SU-DHL-6 (cell line): ENCODE measurements around the gene COL25A1.

Source experiments
- H2AFZ ChIP-seq: fragments of 200-600 bp; sonication (generic); 2 replicates; pipeline ENCODE4 v1.6.1; 2014; ENCODE audit warnings: low read depth, mild to moderate bottlenecking, moderate library complexity, mixed read lengths, antibody characterized with exemption, low read length; ENCODE audit not compliant: severe bottlenecking
- H3F3A ChIP-seq: fragments of 200-600 bp; shearing (Covaris generic); 2 replicates; pipeline ENCODE4 v1.6.0; 2016; ENCODE audit warnings: antibody characterized with exemption, mild to moderate bottlenecking; ENCODE audit not compliant: insufficient read depth
- H3K27ac ChIP-seq: fragments of 200-600 bp; sonication (generic); 2 replicates; pipeline ENCODE4 v1.5.1; 2016; ENCODE audit warnings: low read depth, mild to moderate bottlenecking, low read length, moderate library complexity, mixed read lengths
- H3K27me3 ChIP-seq: fragments of 200-600 bp; sonication (generic), shearing (Covaris generic); 2 replicates; pipeline ENCODE4 v1.6.0; 2014; ENCODE audit warnings: mild to moderate bottlenecking, low read length
- H3K36me3 ChIP-seq: fragments of 200-600 bp; sonication (generic); 2 replicates; pipeline ENCODE4 v1.6.1; 2014; ENCODE audit warnings: mild to moderate bottlenecking, low read length, mixed read lengths
- H3K4me2 ChIP-seq: fragments of 300-600, 200-600 bp; shearing (Covaris generic), sonication (generic); 2 replicates; pipeline ENCODE4 v1.6.0; 2014; ENCODE audit warnings: low read length, low read depth, mild to moderate bottlenecking; ENCODE audit not compliant: poor library complexity, severe bottlenecking
- H3K4me3 ChIP-seq: fragments of 200-600 bp; sonication (generic); 2 replicates; pipeline ENCODE4 v1.5.1; 2014; ENCODE audit warnings: antibody characterized with exemption, low read length, mild to moderate bottlenecking, mixed read lengths; ENCODE audit not compliant: insufficient read depth, poor library complexity, severe bottlenecking
- H3K79me2 ChIP-seq: fragments of 200-600 bp; sonication (generic); 2 replicates; pipeline ENCODE4 v1.6.1; 2014; ENCODE audit warnings: mild to moderate bottlenecking, low read length, moderate library complexity; ENCODE audit not compliant: insufficient read depth
- H3K9ac ChIP-seq: fragments of 200-600 bp; sonication (generic); 2 replicates; pipeline ENCODE4 v1.7.0; 2014; ENCODE audit warnings: mild to moderate bottlenecking, low read length
- H3K9me2 ChIP-seq: fragments of 200-600 bp; sonication (generic); replicated peaks from 2 replicates; pipeline ENCODE4 v1.6.1; 2014; ENCODE audit warnings: low read length; ENCODE audit not compliant: insufficient read depth
- H3K9me3 ChIP-seq: fragments of 200-600 bp; sonication (generic); 2 replicates; pipeline ENCODE4 v1.6.1; 2014; ENCODE audit warnings: low read length, mixed read lengths; ENCODE audit not compliant: insufficient read depth
- H4K20me1 ChIP-seq: fragments of 200-600 bp; sonication (generic); 2 replicates; pipeline ENCODE4 v1.6.1; 2014; ENCODE audit warnings: low read depth, mild to moderate bottlenecking, antibody characterized with exemption, low read length, moderate library complexity, mixed read lengths
- EZH2phosphoT487 ChIP-seq: fragments of 200-600 bp; sonication (generic), shearing (Covaris generic); conservative IDR thresholded peaks from 2 replicates; pipeline ENCODE4 v1.6.1; 2018; ENCODE audit warnings: mild to moderate bottlenecking, antibody characterized with exemption, low read length, moderate library complexity, mixed read lengths
- TF ChIP-seq, protein P1 (sequence below): fragments of 200-600 bp; sonication (generic); IDR thresholded peaks from one replicate; pipeline ENCODE4 v1.5.1; 2017; ENCODE audit warnings: antibody characterized with exemption, mild to moderate bottlenecking, low read length, moderate library complexity; ENCODE audit not compliant: insufficient read depth, poor library complexity, severe bottlenecking

Gene COL25A1

DNA sequence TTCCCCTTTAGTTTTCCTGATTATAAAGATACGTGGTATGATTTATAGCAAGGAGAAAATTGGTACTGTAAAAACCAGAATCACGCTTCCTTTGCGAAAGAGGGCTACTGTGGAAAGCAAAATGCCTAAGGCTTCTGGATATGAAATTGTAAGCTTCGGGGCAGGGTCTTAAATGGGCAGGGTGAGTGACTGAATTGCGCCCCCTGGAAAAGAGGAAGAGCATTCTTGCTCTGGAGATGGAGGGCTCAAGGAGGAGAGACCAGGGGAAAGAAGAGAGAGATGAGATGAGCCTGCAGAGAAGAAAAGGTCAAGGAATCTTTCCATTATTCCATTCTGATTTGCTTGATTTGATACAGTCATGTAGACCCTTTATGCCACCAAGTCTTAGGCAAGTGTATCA, 526.5 kb downstream of the COL25A1 start:
- Histone ChIP-seq H4K20me1 (no peaks in the 10 kb centered on the region), H3F3A (no peaks in the 10 kb centered on the region), H2AFZ (no peak overlapping the region), H3K36me3 (no peaks in the 10 kb centered on the region), H3K9me2 (no peaks in the 10 kb centered on the region), H3K9me3 (no peaks in the 10 kb centered on the region), H3K9ac (no peak overlapping the region), H3K4me3 (no peak overlapping the region), H3K79me2 (no peaks in the 10 kb centered on the region), H3K4me2 (no peak overlapping the region), H3K27ac (no peak overlapping the region), H3K27me3 (no peaks in the 10 kb centered on the region)
- TF ChIP-seq, protein P1, sequence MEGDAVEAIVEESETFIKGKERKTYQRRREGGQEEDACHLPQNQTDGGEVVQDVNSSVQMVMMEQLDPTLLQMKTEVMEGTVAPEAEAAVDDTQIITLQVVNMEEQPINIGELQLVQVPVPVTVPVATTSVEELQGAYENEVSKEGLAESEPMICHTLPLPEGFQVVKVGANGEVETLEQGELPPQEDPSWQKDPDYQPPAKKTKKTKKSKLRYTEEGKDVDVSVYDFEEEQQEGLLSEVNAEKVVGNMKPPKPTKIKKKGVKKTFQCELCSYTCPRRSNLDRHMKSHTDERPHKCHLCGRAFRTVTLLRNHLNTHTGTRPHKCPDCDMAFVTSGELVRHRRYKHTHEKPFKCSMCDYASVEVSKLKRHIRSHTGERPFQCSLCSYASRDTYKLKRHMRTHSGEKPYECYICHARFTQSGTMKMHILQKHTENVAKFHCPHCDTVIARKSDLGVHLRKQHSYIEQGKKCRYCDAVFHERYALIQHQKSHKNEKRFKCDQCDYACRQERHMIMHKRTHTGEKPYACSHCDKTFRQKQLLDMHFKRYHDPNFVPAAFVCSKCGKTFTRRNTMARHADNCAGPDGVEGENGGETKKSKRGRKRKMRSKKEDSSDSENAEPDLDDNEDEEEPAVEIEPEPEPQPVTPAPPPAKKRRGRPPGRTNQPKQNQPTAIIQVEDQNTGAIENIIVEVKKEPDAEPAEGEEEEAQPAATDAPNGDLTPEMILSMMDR = no peak
- no peak for TF ChIP-seq EZH2phosphoT487

DNA sequence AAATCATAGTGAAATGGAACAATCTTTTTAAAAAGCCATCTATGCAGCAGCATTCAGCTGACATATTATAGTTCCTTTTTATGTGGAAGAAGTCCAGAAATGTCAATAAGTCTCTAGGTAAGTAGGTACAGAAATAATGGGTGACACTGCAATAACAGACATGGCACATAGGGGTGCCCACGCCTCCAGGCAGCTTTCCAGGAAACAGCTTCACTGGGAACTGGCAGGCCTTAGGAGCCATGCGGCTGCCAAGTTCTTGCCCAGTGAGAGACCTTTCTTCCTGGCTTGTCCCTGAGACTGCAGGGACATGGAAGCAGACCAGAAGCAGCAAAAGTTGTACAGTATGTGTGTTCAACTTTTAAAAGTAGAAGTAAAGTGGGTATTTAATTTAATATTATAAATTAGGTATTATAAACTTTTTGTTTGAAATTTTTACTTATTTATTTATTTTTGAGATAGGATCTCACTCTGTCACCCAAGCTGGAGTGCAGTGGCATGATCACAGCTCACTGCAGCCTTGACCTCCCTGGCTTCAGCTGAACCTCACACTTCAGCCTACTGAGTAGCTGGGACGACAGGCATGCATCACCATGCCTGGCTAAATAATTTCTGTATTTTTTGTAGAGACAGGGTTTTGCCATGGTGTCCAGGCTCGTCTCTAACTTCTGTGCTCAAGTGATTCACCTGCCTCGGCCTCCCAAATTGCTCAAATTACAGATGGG, 527.5 kb downstream of the COL25A1 start:
- Histone ChIP-seq H3K79me2 (no peaks in the 10 kb centered on the region), H3K36me3 (no peaks in the 10 kb centered on the region), H3K9ac (no peak overlapping the region), H3K9me2 (no peaks in the 10 kb centered on the region), H3K4me3 (no peak overlapping the region), H3K4me2 (no peak overlapping the region), H3K27me3 (no peaks in the 10 kb centered on the region), H3K9me3 (no peaks in the 10 kb centered on the region), H2AFZ (no peak overlapping the region), H4K20me1 (no peaks in the 10 kb centered on the region), H3K27ac (no peak overlapping the region), H3F3A (no peaks in the 10 kb centered on the region)
- TF ChIP-seq EZH2phosphoT487 = no peak
- TF ChIP-seq, protein P1 = no peak

DNA sequence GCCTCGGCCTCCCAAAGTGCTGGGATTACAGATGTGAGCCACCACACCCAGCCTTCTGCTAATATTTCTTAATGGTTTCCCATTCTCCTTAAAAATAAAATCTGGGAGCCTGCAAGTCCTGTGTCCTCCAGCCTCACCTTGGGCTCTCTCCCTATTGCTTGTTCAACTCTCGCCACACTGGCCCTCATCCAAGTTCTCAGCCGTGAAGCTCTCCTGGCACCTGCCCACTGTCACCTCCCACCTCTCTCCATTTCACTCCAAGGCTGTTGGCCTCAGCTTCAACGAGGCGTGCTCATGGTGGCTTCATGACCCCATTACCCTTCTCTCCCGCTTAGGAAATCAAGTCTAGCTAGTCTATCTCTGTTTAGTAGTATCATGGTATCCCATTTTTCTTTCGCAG, 530.1 kb downstream of the COL25A1 start:
- H3K27ac ChIP-seq = no peak overlapping the region
- H3F3A ChIP-seq = no peaks in the 10 kb centered on the region
- no peaks in the 10 kb centered on the region for H3K9me3 ChIP-seq
- TF ChIP-seq, protein P1 = no peak
- no peak for TF ChIP-seq EZH2phosphoT487
- H3K79me2 ChIP-seq = no peaks in the 10 kb centered on the region
- H3K4me2 ChIP-seq = no peak overlapping the region
- no peak overlapping the region for H3K4me3 ChIP-seq
- no peak overlapping the region for H3K9ac ChIP-seq
- H2AFZ ChIP-seq = no peak overlapping the region
- H3K36me3 ChIP-seq = no peaks in the 10 kb centered on the region
- no peaks in the 10 kb centered on the region for H4K20me1 ChIP-seq
- no peaks in the 10 kb centered on the region for H3K9me2 ChIP-seq
- H3K27me3 ChIP-seq = no peaks in the 10 kb centered on the region
